Activated T-cell treated with anti-CD3 and anti-CD28 coated beads, Interleukin-2, amount 50 U/mL, for 48 hours (primary cell): ENCODE data around the gene ZNF165.
A peak's percentile ranks its signal among the peaks of the same experiment; 100 is the strongest.
"Not testable (repeated sequence)": the region's sequence is repeated elsewhere in the genome, so short reads cannot be mapped to it uniquely, and the experiment has no call there.

ENCODE experiments used
- DNase-seq, 2 experiments: peaks; one replicate each; pipeline ENCODE4 v3.0.0-alpha.2; 2020

The ZNF165 gene

GRCh38 chr6:28080381-28080630, at the start of gene ZNF165:
Gene ZNF165, plus strand, starts transcription at chr6:28080568. Its CDS starts 4,913 bp downstream, at chr6:28085481.
- not testable (repeated sequence) for DNase-seq

GRCh38 chr6:28053584-28053983, 26.8 kb upstream of the ZNF165 start:
- no peak for DNase-seq

- no peak for DNase-seq
These were observed 20.0 kb upstream of the ZNF165 start for GRCh38 chr6:28060405-28060804.

GRCh38 chr6:28064272-28064671, 16.1 kb upstream of the ZNF165 start:
- DNase-seq = no peak

GRCh38 chr6:28068067-28068466, 12.3 kb upstream of the ZNF165 start:
- DNase-seq = no peak

- not testable (repeated sequence) for DNase-seq
These were observed 9.4 kb upstream of the ZNF165 start for GRCh38 chr6:28070968-28071367.

GRCh38 chr6:28078050-28078449, 2.3 kb upstream of the ZNF165 start:
- no peak for DNase-seq

- no peak for DNase-seq
These were observed 1.5 kb upstream of the ZNF165 start for GRCh38 chr6:28078836-28079235.

GRCh38 chr6:28080631-28081485, 490 bp downstream of the ZNF165 start:
- peak; percentile 92 to 96 for DNase-seq

- DNase-seq = no peak
These were observed 1.1 kb downstream of the ZNF165 start for GRCh38 chr6:28081486-28081751.

GRCh38 chr6:28082939-28083338, 2.6 kb downstream of the ZNF165 start:
- no peak for DNase-seq

- DNase-seq = no peak
These were observed 8.7 kb downstream of the ZNF165 start for GRCh38 chr6:28089054-28089453.

- no peak for DNase-seq
These were observed 10.7 kb downstream of the ZNF165 start for GRCh38 chr6:28090917-28091586.

GRCh38 chr6:28102222-28102621, 21.9 kb downstream of the ZNF165 start:
- not testable (repeated sequence) for DNase-seq

GRCh38 chr6:28102699-28103098, 22.3 kb downstream of the ZNF165 start:
- DNase-seq = not testable (repeated sequence)

GRCh38 chr6:28104392-28105244, 24.2 kb downstream of the ZNF165 start:
- peak; percentile 87 to 90 for DNase-seq

- no peak for DNase-seq
These were observed 24.9 kb downstream of the ZNF165 start for GRCh38 chr6:28105245-28105639.

- no peak for DNase-seq
These were observed 27.1 kb downstream of the ZNF165 start for GRCh38 chr6:28107506-28107905.

- no peak for DNase-seq
These were observed 31.6 kb downstream of the ZNF165 start for GRCh38 chr6:28111964-28112363.

- DNase-seq = no peak
These were observed 35.4 kb downstream of the ZNF165 start for GRCh38 chr6:28115799-28116198.

- DNase-seq = no peak
These were observed 37.1 kb downstream of the ZNF165 start for GRCh38 chr6:28117386-28118050.

GRCh38 chr6:28118217-28118616, 37.8 kb downstream of the ZNF165 start:
- DNase-seq = no peak

GRCh38 chr6:28121876-28122275, 41.5 kb downstream of the ZNF165 start:
- DNase-seq = no peak
